ENCODE results near the gene SAP25.
A peak's percentile ranks its signal among the peaks of the same experiment; 100 is the strongest.

SAP25 gene

GRCh38 chr7:100573691-100574361 lies at the start of gene SAP25:
Gene SAP25, minus strand, starts transcription at chr7:100573900. Its CDS starts 158 bp downstream, at chr7:100573742.
- no peak for DNase-seq (ENCODE audit: low read depth)

GRCh38 chr7:100621554-100621953 lies 47.9 kb upstream of the SAP25 start:
- DNase-seq (ENCODE audit: low read depth): no peak

- DNase-seq (ENCODE audit: low read depth): no peak
Measured at GRCh38 chr7:100620804-100621203, 47.1 kb upstream of the SAP25 start.

- DNase-seq (ENCODE audit: low read depth): no peak
Measured at GRCh38 chr7:100620239-100620638, 46.5 kb upstream of the SAP25 start.

GRCh38 chr7:100614308-100614861 lies 40.7 kb upstream of the SAP25 start:
- no peak for DNase-seq (ENCODE audit: low read depth)

GRCh38 chr7:100613412-100614175 lies 39.9 kb upstream of the SAP25 start:
- DNase-seq (ENCODE audit: low read depth): no peak

- DNase-seq (ENCODE audit: low read depth): no peak
Measured at GRCh38 chr7:100612730-100613390, 39.2 kb upstream of the SAP25 start.

GRCh38 chr7:100611983-100612729 lies 38.5 kb upstream of the SAP25 start, which contains the start of gene MOSPD3:
Gene MOSPD3, plus strand, starts transcription at chr7:100612540. Its CDS starts 252 bp downstream, at chr7:100612792.
- DNase-seq (ENCODE audit: low read depth): peak; percentile 98

- no peak for DNase-seq (ENCODE audit: low read depth)
Measured at GRCh38 chr7:100609958-100610357, 36.3 kb upstream of the SAP25 start.

- DNase-seq (ENCODE audit: low read depth): no peak
Measured at GRCh38 chr7:100607111-100607510, 33.4 kb upstream of the SAP25 start.

GRCh38 chr7:100606313-100606712 lies 32.6 kb upstream of the SAP25 start:
- no peak for DNase-seq (ENCODE audit: low read depth)

GRCh38 chr7:100604976-100605911 lies 31.5 kb upstream of the SAP25 start:
- DNase-seq (ENCODE audit: low read depth): no peak

- DNase-seq (ENCODE audit: low read depth): no peak
Measured at GRCh38 chr7:100604028-100604975, 30.6 kb upstream of the SAP25 start.

- no peak for DNase-seq (ENCODE audit: low read depth)
Measured at GRCh38 chr7:100603726-100604027, 30.0 kb upstream of the SAP25 start.

- DNase-seq (ENCODE audit: low read depth): peak; percentile 84
Measured at GRCh38 chr7:100602889-100603725, 29.4 kb upstream of the SAP25 start.

GRCh38 chr7:100600730-100601038 lies 27.0 kb upstream of the SAP25 start:
- DNase-seq (ENCODE audit: low read depth): no peak

- no peak for DNase-seq (ENCODE audit: low read depth)
Measured at GRCh38 chr7:100599911-100600729, 26.4 kb upstream of the SAP25 start.

- DNase-seq (ENCODE audit: low read depth): no peak
Measured at GRCh38 chr7:100598425-100598824, 24.7 kb upstream of the SAP25 start.
